Ishikawa (cell line): ENCODE results near the gene TGIF2.

ENCODE experiments used
- CEBPB ChIP-seq: IDR thresholded peaks from 2 replicates; pipeline ENCODE4 v1.6.1; 2012
- CREB1 ChIP-seq: IDR thresholded peaks from 2 replicates; pipeline ENCODE4 v1.6.1; 2012; ENCODE audit warnings: low read depth
- EGR1 ChIP-seq: IDR thresholded peaks from 2 replicates; pipeline ENCODE4 v1.6.1; 2012
- EP300 ChIP-seq: IDR thresholded peaks from 2 replicates; pipeline ENCODE4 v1.6.1; 2012; ENCODE audit warnings: borderline replicate concordance
- FOXM1 ChIP-seq: IDR thresholded peaks from 2 replicates; pipeline ENCODE4 v1.6.1; 2012; ENCODE audit warnings: low read depth, borderline replicate concordance
- MAX ChIP-seq: IDR thresholded peaks from 2 replicates; pipeline ENCODE4 v1.6.1; 2012
- NFIC ChIP-seq: IDR thresholded peaks from 2 replicates; pipeline ENCODE4 v1.6.1; 2012
- RAD21 ChIP-seq: IDR thresholded peaks from 2 replicates; pipeline ENCODE4 v1.6.1; 2012; ENCODE audit warnings: low read depth
- REST ChIP-seq: IDR thresholded peaks from 2 replicates; pipeline ENCODE4 v1.6.1; 2012; ENCODE audit warnings: low read depth, mild to moderate bottlenecking
- TAF1 ChIP-seq: IDR thresholded peaks from 2 replicates; pipeline ENCODE4 v1.6.1; 2012; ENCODE audit warnings: low read depth, mild to moderate bottlenecking
- TCF12 ChIP-seq: IDR thresholded peaks from 2 replicates; pipeline ENCODE4 v1.6.1; 2012; ENCODE audit warnings: low read depth
- TEAD4 ChIP-seq: IDR thresholded peaks from 2 replicates; pipeline ENCODE4 v1.6.1; 2012
- USF1 ChIP-seq: IDR thresholded peaks from 2 replicates; pipeline ENCODE4 v1.6.1; 2012
- YY1 ChIP-seq: IDR thresholded peaks from 2 replicates; pipeline ENCODE4 v1.6.1; 2012; ENCODE audit warnings: low read depth
- ZBTB7A ChIP-seq: IDR thresholded peaks from 2 replicates; pipeline ENCODE4 v1.6.1; 2012; ENCODE audit warnings: low read depth

Gene TGIF2

GRCh38 chr20:36548704-36549627, 24.4 kb upstream of the TGIF2 start:
- no peak for TF ChIP-seq TCF12
- no peak for TF ChIP-seq RAD21
- TF ChIP-seq EP300 = no peak
- no peak for TF ChIP-seq ZBTB7A
- TF ChIP-seq CEBPB = no peak
- no peak for TF ChIP-seq REST
- TF ChIP-seq YY1 = no peak
- TF ChIP-seq FOXM1 = no peak

GRCh38 chr20:36549628-36549941, 23.8 kb upstream of the TGIF2 start:
- TF ChIP-seq ZBTB7A (no peak), TEAD4 (no peak), USF1 (no peak), REST (no peak), YY1 (no peak), TCF12 (no peak), MAX (no peak), FOXM1 (no peak), NFIC (no peak), RAD21 (no peak), EGR1 (no peak), EP300 (no peak), CREB1 (no peak)

- no peak for TF ChIP-seq TAF1
- TF ChIP-seq FOXM1 = no peak
- TF ChIP-seq NFIC = no peak
- TF ChIP-seq ZBTB7A = no peak
- TF ChIP-seq EGR1 = no peak
- TF ChIP-seq MAX = no peak
- TF ChIP-seq YY1 = no peak
- no peak for TF ChIP-seq TEAD4
- TF ChIP-seq REST = no peak
- TF ChIP-seq TCF12 = no peak
- TF ChIP-seq RAD21 = no peak
- TF ChIP-seq EP300 = no peak
- TF ChIP-seq CEBPB = no peak
- TF ChIP-seq CREB1 = no peak
- no peak for TF ChIP-seq USF1
Measured at GRCh38 chr20:36549942-36550789, 23.2 kb upstream of the TGIF2 start.
